HG03521 (cell line): ENCODE results near the gene RBM27.
"Not testable (repeated sequence)": the region's sequence is repeated elsewhere in the genome, so short reads cannot be mapped to it uniquely, and the experiment has no call there.

Source experiments
- ATAC-seq: cut with Tn5 transposase; IDR thresholded peaks from one replicate; pipeline ENCODE4 v1.9.1; 2021; ENCODE audit warnings: mild to moderate bottlenecking, moderate library complexity; ENCODE audit not compliant: unreplicated experiment

RBM27 gene

GRCh38 chr5:146205499-146206202 is 2.2 kb downstream of the RBM27 start:
- no peak for ATAC-seq

DNA sequence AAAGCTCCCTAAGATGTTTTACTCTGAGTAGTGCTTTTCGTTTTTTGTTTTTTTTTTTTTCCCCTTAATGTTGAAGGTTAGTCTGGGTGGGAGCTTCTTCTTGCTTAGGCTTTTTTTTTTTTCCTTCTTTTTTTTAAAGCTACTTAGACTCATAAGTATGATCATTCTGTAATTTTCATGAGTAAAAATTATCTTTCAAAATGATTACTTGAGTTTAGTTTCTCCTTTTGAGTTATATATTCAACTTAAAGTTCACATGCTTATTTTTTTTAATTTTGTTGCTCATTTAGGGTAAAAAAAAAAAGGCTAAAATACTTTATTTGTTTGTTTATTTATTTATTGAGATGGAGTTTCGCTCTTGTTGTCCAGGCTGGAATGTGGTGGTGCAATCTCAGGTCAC is 2.9 kb downstream of the RBM27 start:
- no peak for ATAC-seq

DNA sequence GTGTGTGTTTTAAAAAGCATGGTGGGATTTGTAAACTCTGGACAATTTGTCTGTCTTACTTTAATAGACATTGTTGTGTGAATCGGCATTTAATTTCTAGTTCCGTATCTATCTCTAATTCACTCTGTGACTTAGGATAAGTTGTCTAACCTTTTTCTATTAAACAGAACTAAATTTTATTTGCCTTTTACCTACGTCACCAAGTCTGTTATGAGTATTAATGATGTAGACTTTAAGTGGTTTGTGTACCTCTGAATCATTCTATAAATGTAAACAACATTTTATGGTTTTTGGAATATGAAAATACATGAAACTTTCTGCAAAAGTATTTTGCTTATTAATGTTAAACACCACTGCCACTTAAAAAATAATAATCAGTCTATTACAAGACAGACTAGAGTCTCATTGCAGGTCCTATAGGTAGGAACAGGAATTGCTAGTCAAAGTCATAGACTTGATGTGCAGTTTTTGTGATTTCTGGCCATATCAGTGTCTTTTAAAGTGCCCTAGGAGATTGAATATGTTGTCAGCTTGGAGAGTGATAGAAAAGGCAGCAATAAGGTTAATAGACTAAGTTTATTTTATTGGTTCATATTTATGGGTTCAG is 5.6 kb downstream of the RBM27 start:
- ATAC-seq: no peak

DNA sequence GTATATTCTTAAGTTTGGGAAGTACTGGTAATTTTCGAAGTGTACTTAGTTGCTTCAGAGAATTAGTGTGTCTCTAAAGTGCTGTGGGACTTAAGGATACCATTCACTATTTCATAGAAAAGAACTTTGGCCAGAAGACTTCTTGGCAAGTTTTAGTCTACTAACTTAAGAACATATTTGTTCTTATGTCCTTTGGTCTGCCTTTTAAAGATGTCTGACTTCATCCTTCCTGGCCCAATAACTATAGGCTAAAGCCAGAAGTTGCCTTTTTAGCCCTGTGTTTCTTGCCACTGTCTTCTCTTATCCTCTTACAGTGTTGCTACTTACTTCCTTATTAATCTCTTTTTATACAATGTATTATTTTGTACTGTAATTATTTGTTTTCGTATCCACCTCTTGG is 6.3 kb downstream of the RBM27 start:
- no peak for ATAC-seq

DNA sequence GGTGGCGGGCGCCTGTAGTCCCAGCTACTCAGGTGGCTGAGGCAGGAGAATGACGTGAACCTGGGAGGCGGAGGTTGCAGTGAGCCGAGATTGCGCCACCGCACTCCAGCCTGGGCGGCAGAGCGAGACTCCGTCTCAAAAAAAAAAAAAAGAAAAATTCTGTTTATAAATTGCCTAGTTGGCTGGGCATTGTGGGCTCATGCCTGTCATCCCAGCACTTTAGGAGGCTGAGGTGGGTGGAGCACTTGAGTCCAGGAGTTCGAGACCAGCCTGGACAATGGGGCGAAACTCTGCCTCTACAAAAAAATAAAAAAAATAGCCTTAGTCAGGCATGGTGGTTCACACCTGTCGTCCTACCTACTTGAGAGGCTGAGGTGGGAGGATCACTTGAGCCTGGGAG is 7.4 kb downstream of the RBM27 start:
- ATAC-seq: not testable (repeated sequence)

GRCh38 chr5:146213210-146213826 is 9.9 kb downstream of the RBM27 start:
- ATAC-seq: no peak

DNA sequence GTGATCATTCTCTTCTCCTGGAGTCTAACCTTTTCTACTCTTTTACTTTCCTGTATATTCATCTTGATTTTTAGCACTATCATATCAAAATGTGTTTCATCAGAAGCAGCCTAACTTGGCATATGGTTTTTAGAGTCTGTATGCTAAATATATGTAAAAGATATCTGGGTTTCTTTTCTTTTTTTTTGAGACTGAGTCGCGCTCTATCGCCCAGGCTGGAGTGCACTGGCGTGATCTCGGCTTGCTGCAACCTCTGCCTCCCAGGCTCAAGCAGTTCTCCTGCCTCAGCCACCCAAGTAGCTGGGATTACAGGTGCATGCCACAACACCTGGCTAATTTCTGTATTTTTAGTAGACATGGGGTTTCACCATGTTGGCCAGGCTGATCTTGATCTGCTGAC is 11.5 kb downstream of the RBM27 start:
- not testable (repeated sequence) for ATAC-seq

- ATAC-seq: no peak
Observed at GRCh38 chr5:146218168-146218567, 14.8 kb downstream of the RBM27 start.

GRCh38 chr5:146219243-146219642 is 15.8 kb downstream of the RBM27 start:
- no peak for ATAC-seq

- no peak for ATAC-seq
Observed at GRCh38 chr5:146221234-146221633, 17.8 kb downstream of the RBM27 start.

- ATAC-seq: no peak
Observed at GRCh38 chr5:146222005-146222404, 18.6 kb downstream of the RBM27 start.

DNA sequence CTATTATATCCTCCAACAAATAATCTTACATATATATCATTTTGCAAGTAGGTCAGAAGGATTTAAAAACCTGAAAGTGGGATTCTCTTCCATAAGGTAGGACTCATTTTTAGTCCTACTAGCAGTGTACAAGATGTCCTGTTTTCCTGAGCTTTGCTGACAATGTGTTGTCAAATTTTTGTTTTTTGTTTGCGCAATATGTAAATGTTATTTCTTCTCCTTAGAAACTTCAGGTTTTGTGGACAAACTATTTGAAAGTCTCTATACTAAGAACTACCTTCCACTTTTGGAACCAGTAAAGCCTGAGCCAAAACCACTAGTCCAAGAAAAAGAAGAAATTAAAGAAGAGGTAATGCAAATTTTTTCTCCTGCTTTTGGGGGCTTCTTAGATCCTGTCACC is 19.8 kb downstream of the RBM27 start:
- no peak for ATAC-seq

GRCh38 chr5:146229222-146229621 is 25.8 kb downstream of the RBM27 start:
- ATAC-seq: no peak

DNA sequence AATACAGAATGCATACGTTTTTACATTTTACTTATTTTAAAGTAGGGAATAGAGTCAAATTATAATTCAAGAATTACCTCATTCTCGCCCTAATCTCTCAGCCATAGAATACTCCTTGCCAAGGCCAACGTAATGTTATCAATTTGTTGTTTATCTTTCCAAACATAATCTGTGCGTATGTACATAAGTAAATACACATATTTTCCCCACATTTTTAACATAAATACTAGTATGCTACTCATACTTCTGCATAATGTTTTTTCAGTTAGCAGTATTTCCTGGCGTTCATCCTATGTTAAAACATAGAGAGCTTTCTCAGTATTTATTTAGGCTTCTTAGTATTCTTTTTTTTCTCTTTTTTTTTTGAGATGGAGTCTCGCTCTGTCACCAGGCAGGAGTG is 28.8 kb downstream of the RBM27 start:
- ATAC-seq: no peak

DNA sequence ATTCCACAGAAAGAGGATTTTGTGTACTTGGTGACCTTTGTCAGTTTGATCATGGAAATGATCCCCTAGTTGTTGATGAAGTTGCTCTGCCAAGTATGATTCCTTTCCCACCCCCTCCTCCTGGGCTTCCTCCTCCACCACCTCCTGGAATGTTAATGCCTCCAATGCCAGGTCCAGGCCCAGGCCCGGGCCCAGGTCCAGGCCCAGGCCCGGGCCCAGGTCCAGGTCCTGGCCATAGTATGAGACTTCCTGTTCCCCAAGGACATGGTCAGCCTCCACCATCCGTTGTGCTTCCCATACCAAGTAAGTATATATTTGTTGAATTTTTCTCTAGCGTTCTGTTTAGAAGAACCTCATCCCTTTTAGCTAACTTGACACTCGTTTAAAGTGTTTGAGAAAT is 30.0 kb downstream of the RBM27 start:
- ATAC-seq: no peak

DNA sequence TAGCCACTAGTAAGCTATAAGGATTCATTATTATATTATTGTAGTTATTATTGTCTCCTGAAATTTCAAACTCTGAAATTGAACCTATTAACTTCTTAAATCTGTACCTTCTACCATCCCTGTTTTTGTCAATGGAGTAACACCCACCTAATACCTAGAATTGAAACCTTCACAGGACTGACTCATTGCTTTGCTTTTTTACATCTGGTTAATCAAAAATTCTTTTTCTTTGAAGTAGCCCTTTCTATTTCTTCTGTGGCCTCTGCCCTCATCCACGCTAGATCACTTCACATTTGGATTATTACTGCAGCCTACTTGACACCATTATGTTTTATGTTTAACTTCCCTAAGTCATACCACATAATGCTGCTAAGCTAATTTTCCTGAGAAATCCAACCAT is 35.6 kb downstream of the RBM27 start:
- ATAC-seq: no peak

DNA sequence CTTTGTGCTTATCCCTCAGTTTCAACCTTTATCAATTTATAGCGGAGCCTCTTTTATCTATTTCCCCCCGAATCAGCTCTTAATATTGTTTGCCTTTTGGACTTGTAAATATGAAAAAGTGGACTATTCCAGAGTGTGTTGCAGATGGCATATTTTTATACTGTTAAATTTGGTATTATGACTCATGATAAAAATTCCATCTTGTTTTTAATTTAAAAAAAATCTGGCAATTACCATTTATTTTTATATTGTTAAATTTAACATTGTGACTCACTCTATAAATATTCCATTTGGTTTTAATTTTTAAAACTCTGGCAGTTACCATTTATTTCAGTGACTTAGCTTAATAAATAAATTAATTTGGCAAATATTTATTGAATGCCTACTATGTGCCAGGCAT is 37.5 kb downstream of the RBM27 start:
- ATAC-seq: no peak

GRCh38 chr5:146243247-146243646 is 39.8 kb downstream of the RBM27 start:
- no peak for ATAC-seq

DNA sequence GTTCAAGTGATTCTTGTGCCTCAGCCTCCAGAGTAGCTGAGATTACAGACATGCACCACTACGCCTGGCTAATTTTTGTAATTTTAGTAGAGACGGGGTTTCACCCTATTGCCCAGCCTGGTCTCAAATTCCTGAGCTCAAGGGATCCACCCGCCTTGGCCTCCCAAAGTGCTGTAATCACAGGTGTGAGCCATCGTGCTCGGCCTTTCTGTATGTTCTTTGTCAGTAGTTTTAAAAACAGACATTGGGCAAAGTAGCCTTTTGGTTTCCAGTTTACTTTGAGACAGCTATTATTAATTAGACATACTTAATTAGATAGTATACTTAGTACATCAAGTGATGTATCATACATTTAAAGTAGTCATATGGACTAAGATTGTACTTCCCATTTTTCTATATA is 45.2 kb downstream of the RBM27 start:
- no peak for ATAC-seq

DNA sequence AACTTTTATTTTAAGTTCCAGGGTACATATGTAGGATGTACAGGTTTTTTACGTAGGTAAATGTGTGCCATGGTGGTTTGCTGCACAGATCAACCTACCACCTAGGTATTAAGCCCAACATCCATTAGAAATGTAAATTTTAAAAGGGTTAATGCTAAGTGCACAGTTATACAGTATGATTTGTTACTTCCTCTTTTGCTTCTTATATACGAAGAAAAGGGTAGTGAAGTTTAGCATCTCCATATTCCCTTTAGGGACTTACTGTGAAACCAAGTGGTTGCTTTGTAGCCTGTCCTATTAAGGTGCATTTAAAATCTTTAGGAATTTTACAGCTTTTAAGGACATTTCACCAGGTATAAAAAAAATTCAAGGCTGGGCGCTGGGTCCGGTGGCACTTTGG is 46.4 kb downstream of the RBM27 start:
- ATAC-seq: no peak
